Osteoblast (primary cell): Measurements from ENCODE around the gene NCAM1. TPM values are rescaled to one million over a fixed set of nuclear protein-coding genes. Genes with fewer than 3 reads are reported as not detected.

Experiments used
- DNase-seq: peaks from one replicate; pipeline ENCODE4 v3.0.0; 2011; ENCODE audit warnings: low spot score, mixed read lengths; ENCODE audit not compliant: insufficient read length; ENCODE audit errors: missing footprints
- H2AFZ ChIP-seq: 2 replicates; pipeline ENCODE4 v1.6.0; 2011; ENCODE audit warnings: mild to moderate bottlenecking, low read length
- H3K27ac ChIP-seq: 2 replicates; pipeline ENCODE4 v1.5.1; 2011; ENCODE audit warnings: mild to moderate bottlenecking, low read depth, low read length, moderate library complexity
- H3K27me3 ChIP-seq: 2 replicates; pipeline ENCODE4 v1.6.0; 2012; ENCODE audit warnings: mild to moderate bottlenecking, control low read depth, inconsistent platforms, low read length, moderate library complexity; ENCODE audit not compliant: insufficient read depth
- H3K36me3 ChIP-seq: 2 replicates; pipeline ENCODE4 v1.5.1; 2011; ENCODE audit warnings: mild to moderate bottlenecking, low read length, control low read depth, moderate library complexity; ENCODE audit not compliant: insufficient read depth
- H3K4me1 ChIP-seq: 2 replicates; pipeline ENCODE4 v1.5.1; 2011; ENCODE audit warnings: mild to moderate bottlenecking, low read length, control low read depth, moderate library complexity; ENCODE audit not compliant: insufficient read depth
- H3K4me2 ChIP-seq: 2 replicates; pipeline ENCODE4 v1.6.0; 2011; ENCODE audit warnings: mild to moderate bottlenecking, low read length; ENCODE audit not compliant: insufficient read depth
- H3K4me3 ChIP-seq: fragments of 200-600 bp; sonication (generic); 3 replicates; pipeline ENCODE4 v1.5.1; 2012; ENCODE audit warnings: mild to moderate bottlenecking, low read length, inconsistent platforms; ENCODE audit not compliant: insufficient read depth
- H3K79me2 ChIP-seq: 2 replicates; pipeline ENCODE4 v1.6.0; 2012; ENCODE audit warnings: mild to moderate bottlenecking, low read length, control low read depth, inconsistent platforms; ENCODE audit not compliant: insufficient read depth
- H3K9me3 ChIP-seq: 2 replicates; pipeline ENCODE4 v1.5.1; 2011; ENCODE audit warnings: low read depth, low read length, control low read depth
- H4K20me1 ChIP-seq: 2 replicates; pipeline ENCODE4 v1.6.0; 2012; ENCODE audit warnings: mild to moderate bottlenecking, low read length, control low read depth; ENCODE audit not compliant: insufficient read depth
- total RNA-seq: library from RNA; depleted of rRNA; stranded (reverse); fragments of >200 nt; gene quantifications from 2 replicates; pipeline ENCODE4 v1.2.3, GENCODE V29; 2012
- TF ChIP-seq, protein P1 (sequence below): IDR thresholded peaks from 2 replicates; pipeline ENCODE4 v1.5.1; 2011; ENCODE audit warnings: mild to moderate bottlenecking, low read depth, low read length, moderate library complexity; ENCODE audit errors: extremely low read depth

Gene NCAM1
- total RNA-seq, 1 donor, result 2.2 TPM

DNA sequence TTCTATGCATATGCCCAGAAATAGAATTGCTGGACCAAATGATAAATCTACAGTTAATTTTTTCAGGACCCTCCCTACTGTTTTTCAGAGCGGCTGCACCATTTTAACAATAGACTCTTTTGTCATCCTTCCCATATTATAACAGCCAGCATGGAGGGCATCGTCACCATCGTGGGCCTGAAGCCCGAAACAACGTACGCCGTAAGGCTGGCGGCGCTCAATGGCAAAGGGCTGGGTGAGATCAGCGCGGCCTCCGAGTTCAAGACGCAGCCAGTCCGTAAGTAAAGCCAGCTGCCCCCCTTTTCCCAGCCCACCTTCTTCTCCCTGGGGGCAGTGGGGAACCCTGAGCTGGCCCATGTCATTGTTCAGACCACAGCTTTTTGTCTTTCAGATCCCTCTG lies 273.7 kb downstream of the NCAM1 start:
- no peak overlapping the region for H3K4me3 ChIP-seq
- no peak overlapping the region for H3K4me2 ChIP-seq
- no peaks in the 10 kb centered on the region for H3K4me1 ChIP-seq
- H3K36me3 ChIP-seq, result no peaks in the 10 kb centered on the region
- no peak overlapping the region for H3K27ac ChIP-seq
- no peaks in the 10 kb centered on the region for H4K20me1 ChIP-seq
- H2AFZ ChIP-seq, result no peak overlapping the region
- H3K27me3 ChIP-seq, result no peaks in the 10 kb centered on the region
- TF ChIP-seq, protein P1, sequence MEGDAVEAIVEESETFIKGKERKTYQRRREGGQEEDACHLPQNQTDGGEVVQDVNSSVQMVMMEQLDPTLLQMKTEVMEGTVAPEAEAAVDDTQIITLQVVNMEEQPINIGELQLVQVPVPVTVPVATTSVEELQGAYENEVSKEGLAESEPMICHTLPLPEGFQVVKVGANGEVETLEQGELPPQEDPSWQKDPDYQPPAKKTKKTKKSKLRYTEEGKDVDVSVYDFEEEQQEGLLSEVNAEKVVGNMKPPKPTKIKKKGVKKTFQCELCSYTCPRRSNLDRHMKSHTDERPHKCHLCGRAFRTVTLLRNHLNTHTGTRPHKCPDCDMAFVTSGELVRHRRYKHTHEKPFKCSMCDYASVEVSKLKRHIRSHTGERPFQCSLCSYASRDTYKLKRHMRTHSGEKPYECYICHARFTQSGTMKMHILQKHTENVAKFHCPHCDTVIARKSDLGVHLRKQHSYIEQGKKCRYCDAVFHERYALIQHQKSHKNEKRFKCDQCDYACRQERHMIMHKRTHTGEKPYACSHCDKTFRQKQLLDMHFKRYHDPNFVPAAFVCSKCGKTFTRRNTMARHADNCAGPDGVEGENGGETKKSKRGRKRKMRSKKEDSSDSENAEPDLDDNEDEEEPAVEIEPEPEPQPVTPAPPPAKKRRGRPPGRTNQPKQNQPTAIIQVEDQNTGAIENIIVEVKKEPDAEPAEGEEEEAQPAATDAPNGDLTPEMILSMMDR, result no peak
- no peak for DNase-seq
- no peaks in the 10 kb centered on the region for H3K9me3 ChIP-seq
- H3K79me2 ChIP-seq, result no peaks in the 10 kb centered on the region

DNA sequence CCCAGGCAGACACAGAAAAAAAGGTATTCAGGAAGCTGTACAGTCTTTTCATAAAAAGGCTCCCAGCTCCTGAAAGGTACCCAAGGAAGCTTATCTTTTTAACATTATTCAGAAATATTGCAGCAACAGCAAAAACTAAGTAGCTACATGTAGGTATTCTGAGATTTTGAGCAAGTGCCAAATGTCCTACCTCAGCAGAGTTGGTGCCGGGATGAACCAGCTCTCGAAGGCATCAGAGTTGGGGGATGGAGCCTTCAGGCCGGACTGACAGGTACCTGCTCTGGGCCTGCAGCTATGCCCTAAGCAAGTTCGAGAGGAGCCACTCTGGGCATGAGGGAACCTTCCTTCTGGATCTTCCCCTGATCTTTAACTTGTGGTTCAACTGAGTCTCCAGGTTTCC lies 276.0 kb downstream of the NCAM1 start:
- no peak for DNase-seq
- H3K27me3 ChIP-seq, result no peaks in the 10 kb centered on the region
- TF ChIP-seq, protein P1, result no peak

DNA sequence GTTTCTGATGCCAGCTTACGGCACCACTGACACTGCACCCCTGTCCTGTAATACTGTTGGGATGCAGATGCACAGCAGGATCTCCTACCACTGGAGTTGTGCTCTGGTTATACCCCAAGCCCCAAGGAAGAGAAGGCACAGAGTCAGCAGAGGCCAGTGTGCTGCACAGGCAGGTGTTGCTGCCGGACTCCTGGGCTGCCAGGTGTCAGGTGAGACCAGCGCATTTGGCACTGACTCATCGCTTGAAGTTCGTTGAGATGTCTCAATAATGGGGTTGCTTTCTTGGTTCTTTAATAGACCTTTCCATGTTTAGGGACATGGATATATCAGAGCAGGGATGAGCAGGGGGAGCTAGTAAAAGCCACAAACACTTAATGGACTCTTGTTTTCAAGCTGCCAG lies 277.5 kb downstream of the NCAM1 start:
- TF ChIP-seq, protein P1, result no peak
- Histone ChIP-seq H3K79me2 (no peaks in the 10 kb centered on the region), H3K4me1 (no peaks in the 10 kb centered on the region), H3K9me3 (no peaks in the 10 kb centered on the region), H3K4me3 (no peak overlapping the region), H3K27ac (no peak overlapping the region), H2AFZ (no peak overlapping the region), H3K4me2 (no peak overlapping the region), H3K27me3 (no peaks in the 10 kb centered on the region), H3K36me3 (no peaks in the 10 kb centered on the region), H4K20me1 (no peaks in the 10 kb centered on the region)
- no peak for DNase-seq

More for the DNA sequence above, 276.0 kb downstream of the NCAM1 start:
- H2AFZ ChIP-seq, result no peak overlapping the region
- no peak overlapping the region for H3K4me3 ChIP-seq
- H4K20me1 ChIP-seq, result no peaks in the 10 kb centered on the region
- no peak overlapping the region for H3K27ac ChIP-seq
- no peaks in the 10 kb centered on the region for H3K36me3 ChIP-seq
- no peaks in the 10 kb centered on the region for H3K9me3 ChIP-seq
- H3K79me2 ChIP-seq, result no peaks in the 10 kb centered on the region
- no peak overlapping the region for H3K4me2 ChIP-seq
- no peaks in the 10 kb centered on the region for H3K4me1 ChIP-seq

DNA sequence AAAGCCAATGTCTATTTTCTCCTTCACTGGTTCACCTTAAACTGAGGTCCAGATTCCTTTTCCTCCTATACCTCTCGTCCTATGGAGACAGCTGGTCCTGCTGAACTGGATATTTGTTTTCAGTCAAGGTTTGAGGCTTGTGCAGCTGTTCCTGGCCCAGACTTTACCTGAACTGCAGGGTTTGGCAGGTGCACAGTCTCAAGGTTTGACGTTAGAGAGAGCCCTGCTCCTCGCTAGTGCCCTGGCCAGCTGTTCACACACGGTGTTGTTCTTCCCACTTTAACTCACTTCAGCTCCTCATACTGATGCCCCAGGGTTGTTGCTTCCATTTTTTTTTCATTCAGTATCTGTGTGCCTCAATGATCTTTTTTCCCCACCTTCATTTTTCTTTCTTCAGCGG lies 279.2 kb downstream of the NCAM1 start:
- no peaks in the 10 kb centered on the region for H3K79me2 ChIP-seq
- no peak overlapping the region for H3K4me3 ChIP-seq
- TF ChIP-seq, protein P1, result no peak
- H3K27me3 ChIP-seq, result peaks cover under 1% of the 10 kb centered on the region
- no peak for DNase-seq
- H3K9me3 ChIP-seq, result no peaks in the 10 kb centered on the region
- H3K4me2 ChIP-seq, result no peak overlapping the region
- H3K4me1 ChIP-seq, result no peaks in the 10 kb centered on the region
- H3K27ac ChIP-seq, result no peak overlapping the region
- no peaks in the 10 kb centered on the region for H4K20me1 ChIP-seq
- no peak overlapping the region for H2AFZ ChIP-seq
- H3K36me3 ChIP-seq, result no peaks in the 10 kb centered on the region
